ENCODE results near the gene SLC66A2.

GRCh38 chr18:79869591-79870300 lies 81.7 kb downstream of the SLC66A2 start:
- TF ChIP-seq CTCF (IDR thresholded peaks at IDR 0.05 in 8 of 11, conservative IDR thresholded peaks at IDR 0.05 in 3 of 11) (no peak), POLR2AphosphoS5 (IDR thresholded peaks at IDR 0.05) (no peak), POLR2A (IDR thresholded peaks at IDR 0.05) (no peak)
